ENCODE measurements around the gene HERPUD1.
A peak's percentile ranks its signal among the peaks of the same experiment; 100 is the strongest.
"Not testable (repeated sequence)": the region's sequence is repeated elsewhere in the genome, so short reads cannot be mapped to it uniquely, and the experiment has no call there.

Gene HERPUD1

GRCh38 chr16:56969769-56970168, 37.8 kb downstream of the HERPUD1 start:
- no peak for TF ChIP-seq POLR2A (IDR thresholded peaks at IDR 0.05; ENCODE audit: low read length)
- TF ChIP-seq GATA1 (IDR thresholded peaks at IDR 0.05; ENCODE audit: low read depth, low read length), result no peak

GRCh38 chr16:56970934-56971767, 39.2 kb downstream of the HERPUD1 start:
- no peak for DNase-seq

More at GRCh38 chr16:56969769-56970168, 37.8 kb downstream of the HERPUD1 start:
- no peak for DNase-seq

DNA sequence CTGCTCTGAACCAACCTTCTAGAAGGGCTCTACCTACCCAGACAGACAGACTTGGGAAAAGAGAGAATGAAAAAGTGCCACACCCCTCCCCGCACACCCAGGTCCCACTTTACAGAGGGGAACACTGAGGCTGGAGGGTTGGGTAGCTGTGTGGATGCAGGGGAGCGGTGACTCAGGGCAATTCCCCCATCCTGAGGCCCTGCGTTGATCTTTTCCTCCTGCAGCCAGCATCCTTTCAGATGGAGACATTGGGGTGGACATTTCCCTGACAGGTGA, 39.8 kb downstream of the HERPUD1 start:
- TF ChIP-seq POLR2A (IDR thresholded peaks at IDR 0.05; ENCODE audit: low read length), result no peak
- TF ChIP-seq GATA1 (IDR thresholded peaks at IDR 0.05; ENCODE audit: low read depth, low read length), result no peak
- DNase-seq, result no peak

More at GRCh38 chr16:56970934-56971767, 39.2 kb downstream of the HERPUD1 start:
- TF ChIP-seq GATA1 (IDR thresholded peaks at IDR 0.05; ENCODE audit: low read depth, low read length), result no peak
- TF ChIP-seq POLR2A (IDR thresholded peaks at IDR 0.05; ENCODE audit: low read length), result no peak

GRCh38 chr16:56972403-56973293, 40.7 kb downstream of the HERPUD1 start:
- no peak for DNase-seq
- TF ChIP-seq POLR2A (IDR thresholded peaks at IDR 0.05; ENCODE audit: low read length) (no peak), GATA1 (IDR thresholded peaks at IDR 0.05; ENCODE audit: low read depth, low read length) (no peak)

- DNase-seq, result no peak
- TF ChIP-seq GATA1 (IDR thresholded peaks at IDR 0.05; ENCODE audit: low read depth, low read length) (no peak), POLR2A (IDR thresholded peaks at IDR 0.05; ENCODE audit: low read length) (no peak)
Observed at GRCh38 chr16:56973294-56973689, 41.4 kb downstream of the HERPUD1 start.

DNA sequence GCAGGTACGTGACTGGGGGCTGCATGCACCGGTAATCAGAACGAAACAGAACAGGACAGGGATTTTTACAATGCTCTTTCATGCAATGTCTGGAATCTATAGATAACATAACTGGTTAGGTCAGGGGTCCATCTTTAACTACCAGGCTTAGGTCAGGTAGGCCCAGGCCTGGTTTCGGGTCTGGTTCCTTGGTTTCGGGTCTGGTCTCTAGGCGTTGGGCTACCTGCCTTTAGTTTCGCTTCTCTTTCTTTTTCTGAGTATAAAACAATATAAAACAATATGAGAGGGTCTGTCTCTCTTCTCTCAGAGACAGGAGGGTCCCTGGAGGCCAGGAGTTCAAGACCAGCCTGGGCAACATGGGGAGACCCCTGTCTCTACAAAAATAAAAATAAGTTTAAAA, 42.0 kb downstream of the HERPUD1 start:
- not testable (repeated sequence) for DNase-seq

- DNase-seq, result no peak
- TF ChIP-seq POLR2A (IDR thresholded peaks at IDR 0.05; ENCODE audit: low read length) (no peak), GATA1 (IDR thresholded peaks at IDR 0.05; ENCODE audit: low read depth, low read length) (no peak)
Observed at GRCh38 chr16:56974549-56975300, 42.8 kb downstream of the HERPUD1 start.

GRCh38 chr16:56975714-56976113, 43.8 kb downstream of the HERPUD1 start:
- TF ChIP-seq POLR2A (IDR thresholded peaks at IDR 0.05; ENCODE audit: low read length) (no peak), GATA1 (IDR thresholded peaks at IDR 0.05; ENCODE audit: low read depth, low read length) (no peak)
- no peak for DNase-seq

DNA sequence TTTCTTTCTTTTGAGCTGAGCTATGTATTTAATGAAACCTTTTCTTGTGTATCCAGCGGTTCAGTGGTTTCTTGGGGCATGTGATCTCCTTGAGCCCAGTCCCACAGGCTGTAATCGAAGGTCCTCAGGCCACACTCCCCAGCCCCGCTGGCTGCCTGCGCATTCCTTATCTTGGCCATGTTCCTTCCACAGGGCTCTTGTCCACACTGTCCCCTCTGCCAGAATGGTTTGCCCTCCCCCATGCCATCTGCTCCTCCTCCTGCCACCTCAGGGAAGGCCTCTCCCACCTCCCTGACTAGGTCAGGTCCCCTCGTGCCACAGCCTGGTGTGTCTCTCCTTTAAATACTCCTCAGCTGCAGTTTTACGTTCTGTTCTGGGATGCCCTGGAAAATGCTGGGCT, 45.3 kb downstream of the HERPUD1 start:
- TF ChIP-seq GATA1 (IDR thresholded peaks at IDR 0.05; ENCODE audit: low read depth, low read length), result no peak
- no peak for TF ChIP-seq POLR2A (IDR thresholded peaks at IDR 0.05; ENCODE audit: low read length)
- peak; percentile 17 to 68 for DNase-seq

GRCh38 chr16:56977823-56978430, 46.0 kb downstream of the HERPUD1 start:
- no peak for DNase-seq
- TF ChIP-seq GATA1 (IDR thresholded peaks at IDR 0.05; ENCODE audit: low read depth, low read length) (no peak), POLR2A (IDR thresholded peaks at IDR 0.05; ENCODE audit: low read length) (no peak)

- no peak for TF ChIP-seq POLR2A (IDR thresholded peaks at IDR 0.05; ENCODE audit: low read length)
- no peak for TF ChIP-seq GATA1 (IDR thresholded peaks at IDR 0.05; ENCODE audit: low read depth, low read length)
- no peak for DNase-seq
Observed at GRCh38 chr16:56980201-56980535, 48.2 kb downstream of the HERPUD1 start.

GRCh38 chr16:56980792-56981724, 49.1 kb downstream of the HERPUD1 start:
- DNase-seq, result peak; percentile 16 to 50
- no peak for TF ChIP-seq GATA1 (IDR thresholded peaks at IDR 0.05; ENCODE audit: low read depth, low read length)
- TF ChIP-seq POLR2A (IDR thresholded peaks at IDR 0.05; ENCODE audit: low read length), result no peak
